ENCODE measurements around the gene TSC22D2.
"Not testable (repeated sequence)": the region's sequence is repeated elsewhere in the genome, so short reads cannot be mapped to it uniquely, and the experiment has no call there.

TSC22D2 gene

GRCh38 chr3:150449169-150449721, 41.1 kb downstream of the TSC22D2 start:
- no peak for DNase-seq

GRCh38 chr3:150450916-150451315, 42.8 kb downstream of the TSC22D2 start:
- DNase-seq = no peak

DNA sequence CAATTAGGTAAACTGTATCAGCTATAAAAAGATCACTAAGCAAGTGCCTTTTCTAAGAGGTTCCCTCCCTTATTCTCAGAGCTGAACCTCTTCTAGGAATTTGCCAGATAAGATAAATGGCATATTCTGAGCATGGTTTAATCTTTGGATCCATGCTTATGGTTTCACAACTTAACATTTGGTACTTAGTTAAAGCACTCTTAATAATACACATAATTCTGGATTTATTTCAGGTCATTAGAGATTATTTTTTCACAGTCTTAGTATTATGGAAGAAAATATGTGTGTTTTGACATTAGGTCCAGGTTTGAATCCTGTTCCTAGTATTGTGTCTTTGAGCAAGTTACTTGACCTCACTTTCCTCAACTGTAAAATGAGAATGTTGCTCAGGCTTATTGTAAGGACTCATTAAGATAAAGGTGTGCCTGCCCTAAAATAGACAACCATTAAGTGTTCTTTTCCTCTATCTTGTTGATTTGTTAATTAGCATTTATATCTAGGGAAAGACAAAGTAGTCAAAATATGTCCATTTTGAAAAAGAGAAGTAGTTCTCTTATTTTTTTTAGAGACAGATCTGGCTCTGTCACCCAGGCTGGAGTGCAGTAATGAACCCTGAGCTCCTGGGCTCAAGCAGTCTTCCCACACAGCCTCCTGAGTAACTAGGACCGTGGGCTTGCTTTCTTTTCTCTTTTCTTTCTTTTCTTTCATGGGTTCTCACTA, 43.4 kb downstream of the TSC22D2 start:
- no peak for DNase-seq

- no peak for DNase-seq
Observed at GRCh38 chr3:150453353-150453752, 45.3 kb downstream of the TSC22D2 start.

- peak; percentile 2 for DNase-seq
Observed at GRCh38 chr3:150454085-150454484, 46.0 kb downstream of the TSC22D2 start.

DNA sequence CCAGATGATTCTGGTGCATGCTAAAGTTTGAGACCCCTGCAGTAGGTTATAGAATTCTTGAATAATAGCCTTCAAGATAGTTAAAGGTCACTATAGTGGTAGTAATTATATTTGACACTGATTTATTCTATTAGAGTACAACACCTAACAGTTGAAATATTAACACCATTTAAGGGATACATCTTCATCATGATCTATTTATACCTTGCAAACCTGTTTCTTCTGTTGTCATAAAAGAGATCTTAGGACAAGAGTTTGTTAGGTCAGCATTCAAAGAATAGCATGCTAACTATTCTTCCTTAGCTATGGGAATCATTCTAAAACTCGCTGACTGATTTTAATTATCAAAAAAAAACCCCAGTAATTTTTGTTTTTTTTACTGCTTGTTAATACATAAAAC, 46.5 kb downstream of the TSC22D2 start:
- no peak for DNase-seq

- no peak for DNase-seq
Observed at GRCh38 chr3:150455341-150455740, 47.2 kb downstream of the TSC22D2 start.

DNA sequence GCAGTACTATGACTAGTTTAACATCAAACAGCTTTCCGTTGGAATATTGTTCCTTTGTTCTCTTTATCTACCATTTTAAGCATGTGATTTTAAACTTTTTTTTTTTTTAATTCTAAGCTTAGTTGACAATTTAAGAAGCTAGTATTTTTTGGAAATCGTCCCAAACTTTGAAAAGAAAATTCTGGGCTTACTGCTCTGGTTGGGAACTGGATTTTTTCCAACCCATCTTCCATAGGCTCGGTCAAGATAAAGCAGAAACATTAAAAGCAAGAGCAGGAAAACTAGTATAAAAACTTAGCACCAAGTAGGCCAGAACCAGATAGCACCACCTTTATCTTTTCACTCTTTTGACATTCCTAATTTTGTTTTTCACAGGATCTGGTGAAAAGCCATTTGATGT, 49.9 kb downstream of the TSC22D2 start:
- no peak for DNase-seq

GRCh38 chr3:150460484-150460883, 52.4 kb downstream of the TSC22D2 start:
- no peak for DNase-seq

DNA sequence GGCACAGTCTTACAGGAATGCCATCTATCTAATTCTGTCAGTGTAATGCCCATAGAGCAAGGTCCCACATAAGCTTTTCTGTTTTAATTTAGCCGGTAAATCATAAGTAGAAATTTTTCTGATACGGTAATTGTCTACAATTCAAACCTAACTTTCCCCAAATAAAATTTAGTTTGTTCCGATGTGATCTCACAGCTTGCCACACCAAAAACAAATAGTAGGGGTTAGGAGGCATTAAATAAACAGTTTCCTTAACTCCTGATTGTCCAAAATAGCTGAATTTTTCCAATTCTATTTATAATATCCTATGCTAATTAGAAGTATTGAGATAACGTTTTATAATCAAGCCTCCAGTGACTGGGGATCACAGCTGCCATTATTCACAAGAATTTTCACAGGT, 53.3 kb downstream of the TSC22D2 start:
- DNase-seq = no peak

DNA sequence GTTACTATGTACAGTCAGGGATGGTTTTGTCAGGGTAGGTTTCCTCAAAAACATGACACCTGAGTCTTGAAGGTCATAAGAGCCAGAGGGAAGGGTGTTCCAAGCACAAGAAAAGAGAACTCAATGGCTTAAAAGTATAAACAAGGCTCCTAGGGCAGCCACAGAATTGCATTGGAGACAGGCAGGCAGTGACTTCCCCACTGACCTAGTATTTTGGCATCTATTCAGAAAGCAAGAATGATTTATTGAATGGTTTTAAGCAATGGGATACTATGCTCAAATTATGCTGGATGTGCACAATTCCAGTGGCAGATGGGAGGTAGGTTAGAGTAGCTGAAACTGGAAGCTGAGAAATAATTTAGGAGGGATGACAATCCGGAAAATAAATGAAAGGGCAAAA, 54.0 kb downstream of the TSC22D2 start:
- DNase-seq = peak; percentile 71

DNA sequence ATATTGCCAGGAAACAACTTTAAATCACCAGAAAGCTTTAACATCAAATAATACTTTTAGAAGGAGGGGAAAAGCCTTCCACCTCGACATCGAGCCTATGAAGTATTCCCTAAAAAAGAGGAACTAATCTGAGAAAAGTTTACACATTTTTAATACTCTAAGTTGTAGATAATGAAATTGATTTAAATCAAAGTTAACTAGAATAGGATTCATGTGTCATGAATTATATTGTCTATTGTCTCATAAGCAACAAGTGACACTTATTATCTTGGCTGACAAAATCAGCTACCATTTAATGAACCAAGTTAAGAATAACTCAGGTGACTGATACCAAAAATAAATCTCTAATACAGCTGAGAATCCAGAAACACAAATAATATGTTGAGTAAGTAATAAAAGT, 56.6 kb downstream of the TSC22D2 start:
- no peak for DNase-seq

- DNase-seq = no peak
Observed at GRCh38 chr3:150467381-150467780, 59.3 kb downstream of the TSC22D2 start.

- no peak for DNase-seq
Observed at GRCh38 chr3:150469031-150469930, 61.2 kb downstream of the TSC22D2 start.

- no peak for DNase-seq
Observed at GRCh38 chr3:150469931-150470740, 62.0 kb downstream of the TSC22D2 start.

DNA sequence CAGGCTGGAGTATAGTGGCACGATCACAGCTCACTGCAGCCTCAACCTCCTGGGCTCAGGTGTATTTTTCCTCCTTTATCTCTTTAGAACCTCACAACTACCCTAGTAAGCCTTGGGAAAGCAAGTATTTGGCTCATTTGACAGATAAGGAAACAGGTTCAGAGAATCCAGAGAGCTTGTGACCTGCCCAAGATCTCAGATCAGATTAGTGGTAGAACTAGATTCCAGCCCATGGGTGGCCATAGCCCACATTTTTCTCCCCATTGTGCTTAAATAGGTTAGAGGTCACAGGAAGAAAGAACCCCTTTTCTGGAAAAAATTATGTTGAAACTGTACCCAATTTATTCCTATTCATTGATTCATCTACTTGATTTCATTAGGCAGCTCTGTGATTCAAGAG, 64.3 kb downstream of the TSC22D2 start:
- no peak for DNase-seq

GRCh38 chr3:150473161-150473560, 65.1 kb downstream of the TSC22D2 start:
- not testable (repeated sequence) for DNase-seq

DNA sequence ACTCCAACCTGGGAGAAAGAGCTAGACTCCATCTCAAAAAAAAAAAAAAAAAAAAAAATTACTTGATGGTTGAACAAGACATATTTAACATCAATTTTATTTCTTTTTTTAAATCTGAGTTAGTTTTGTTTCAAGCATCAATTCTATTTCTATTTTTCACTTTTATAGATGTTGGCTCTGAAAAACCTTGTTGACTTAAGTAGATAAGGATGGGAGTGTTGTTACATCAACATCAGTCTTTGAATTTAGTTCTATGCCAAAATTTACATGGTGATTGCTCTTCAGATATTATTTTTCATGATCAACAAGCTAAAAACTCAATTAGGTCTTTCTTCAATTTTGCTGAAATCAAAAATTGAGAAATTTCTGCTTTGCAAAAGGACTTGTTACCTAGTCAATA, 71.3 kb downstream of the TSC22D2 start:
- DNase-seq = no peak

- peak; percentile 40 for DNase-seq
Observed at GRCh38 chr3:150480877-150481276, 72.8 kb downstream of the TSC22D2 start.

DNA sequence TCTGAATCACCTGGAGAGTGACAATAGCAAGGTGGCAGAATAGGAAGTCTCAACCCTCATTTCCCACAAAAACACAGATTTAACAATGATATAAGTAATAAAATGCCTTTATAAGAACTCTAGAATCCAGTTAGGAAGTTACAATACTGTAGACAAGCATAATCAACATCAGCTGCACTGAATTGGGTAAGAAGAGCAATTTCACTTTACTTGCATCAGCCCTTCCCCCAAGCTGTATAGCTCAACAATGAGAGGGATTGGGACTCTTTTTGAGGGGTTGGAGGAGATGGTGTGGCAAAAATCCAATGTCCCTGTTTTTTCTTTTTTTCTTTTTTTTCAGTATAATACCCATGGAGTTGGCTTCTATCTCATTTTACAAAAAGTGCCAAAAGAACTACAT, 75.1 kb downstream of the TSC22D2 start:
- DNase-seq = no peak

GRCh38 chr3:150484410-150484809, 76.3 kb downstream of the TSC22D2 start:
- DNase-seq = no peak

GRCh38 chr3:150488867-150489266, 80.8 kb downstream of the TSC22D2 start:
- no peak for DNase-seq

Measured in NCI-H69 (cell line).